Heart right ventricle (tissue), 16 donors: ENCODE results near the gene GATAD2B. TPM values are rescaled to one million over a fixed set of nuclear protein-coding genes. Genes with fewer than 3 reads are reported as not detected.

Experiments
- ATAC-seq, 8 donors: fragments of 200-7000 bp; cut with Tn5 transposase; one replicate each; pipeline ENCODE4 v1.9.1; 2020; ENCODE audit warnings: mild to moderate bottlenecking in 8 of 8, moderate library complexity in 8 of 8, moderate number of reproducible peaks in 1 of 8
- DNase-seq, 2 donors: peaks; one replicate each; pipeline ENCODE4 v3.0.0-alpha.2; 2020
- H3K27ac ChIP-seq, 10 donors: fragments of 200-600 bp; sonication (generic) in 2 of 10; one replicate each; pipeline versions ENCODE4 v1.5.0 to v1.8.0; 2020 to 2022; ENCODE audit warnings: mild to moderate bottlenecking in 3 of 10
- H3K27me3 ChIP-seq, 7 donors: fragments of 200-600 bp; one replicate each; pipeline ENCODE4 v1.8.0; 2021 to 2022; ENCODE audit warnings: mild to moderate bottlenecking in 2 of 7
- H3K36me3 ChIP-seq, 9 donors: fragments of 200-600 bp; sonication (generic) in 1 of 9; one replicate each; pipeline versions ENCODE4 v1.5.0 to v1.8.0; 2020 to 2022; ENCODE audit warnings: mild to moderate bottlenecking in 2 of 9
- H3K4me1 ChIP-seq, 9 donors: fragments of 200-600 bp; sonication (generic) in 1 of 9; one replicate each; pipeline versions ENCODE4 v1.5.0 to v1.8.0; 2020 to 2022; ENCODE audit warnings: mild to moderate bottlenecking in 4 of 9
- H3K4me3 ChIP-seq, 10 donors: fragments of 200-600 bp; sonication (generic) in 2 of 10; one replicate each; pipeline versions ENCODE4 v1.5.0 to v1.8.0; 2020 to 2022; ENCODE audit warnings: mild to moderate bottlenecking in 7 of 10, moderate library complexity in 2 of 10
- H3K9me3 ChIP-seq, 11 donors: fragments of 200-600 bp in 10 of 11; sonication (generic) in 2 of 11; one replicate each; pipeline versions ENCODE4 v1.5.0 to v1.8.0; 2013 to 2022; ENCODE audit warnings: mild to moderate bottlenecking in 2 of 11, control low read depth in 1 of 11, moderate library complexity in 1 of 11
- WGBS, 2 donors: extraction: QIAGEN DNeasy Blood & Tissue Kit; methylation state at CpG; one replicate each; pipeline ENCODE4 v1.1.7; 2013; ENCODE audit warnings: inconsistent platforms in 1 of 2; 5-methylcytosine and 5-hydroxymethylcytosine counted together
- intact Hi-C, 10 donors: fragments of 100-400 bp; cut with DNase I; formaldehyde crosslinking; loops; one replicate each; pipeline versions ENCODE4 v1.11.1 to v1.14.2; 2022
- polyA plus RNA-seq, 2 donors: library from polyadenylated mRNA; stranded (reverse); fragments of 200-250 nt; gene quantifications; one replicate each; pipeline ENCODE4 v1.2.3, GENCODE V29; 2013
- total RNA-seq, 10 donors: library from RNA; stranded (reverse); fragmentation: NEBNext Ultra II Directional in 3 of 10; extraction: Animal tissue kit (Norgen Biotek cat#: 25700) in 3 of 10; gene quantifications; one replicate each; pipeline versions ENCODE4 v1.2.1 to v1.2.4, GENCODE V29; 2021 to 2023
- TF ChIP-seq, protein P1 (sequence below), 9 donors: fragments of 200-600 bp; sonication (generic) in 2 of 9; IDR thresholded peaks; one replicate each; pipeline versions ENCODE4 v1.5.0 to v1.8.0; 2021 to 2022; ENCODE audit warnings: antibody characterized with exemption in 9 of 9, mild to moderate bottlenecking in 5 of 9, moderate library complexity in 1 of 9
- donor health status: Arrhythmogenic right ventricular cardiomyopathy.
- donor health status: ischemic (EF 13 %, LVEDD 7.1; RV severe dilation, severe dysfunction).
- donor health status: healthy with polysubstance abuse.
- donor health status: DM: no; HTN: yes; CAD: no.
- donor health status: DM: no; HTN: no; CAD: no.
- donor health status: ischemic (EF 25% LVEDD 6.9; RV normal size, moderate dysfunction).
- donor health status: ischemic (EF 25% LVEDD 5.7; RV mildly dilated, moderate dysfunction).
- donor health status: healthy.
- donor health status: DM: yes; HTN: yes; CAD: no.
- donor health status: Ischemic cardiomyopathy.
- donor health status: ischemic (EF 35%, LVEDD 5.7; RV mildly dilated, moderate dysfunction).
- donor health status: nonischemic (EF 11% LVEDD 7.7; RV severe dilation, severe dysfunction).
- donor health status: DM: yes; HTN: yes; CAD: no.
- donor health status: PGD.
- donor health status: ischemic (EF 29% LVEDD 5.4; RV normal size, mild dysfunction).
- donor health status: nonischemic (EF 23%, LVEDD 6.1; RV moderate dilation, normal function).

GATAD2B gene
- total and polyA plus RNA-seq, 12 donors: 3.9 to 52.6 (median 41.9) TPM

- no peaks in the 10 kb centered on the region for H3K9me3 ChIP-seq
- H3K4me1 ChIP-seq: peaks cover 0 to 32% (median 13%) of the 10 kb centered on the region in 9 donors
- TF ChIP-seq, protein P1, sequence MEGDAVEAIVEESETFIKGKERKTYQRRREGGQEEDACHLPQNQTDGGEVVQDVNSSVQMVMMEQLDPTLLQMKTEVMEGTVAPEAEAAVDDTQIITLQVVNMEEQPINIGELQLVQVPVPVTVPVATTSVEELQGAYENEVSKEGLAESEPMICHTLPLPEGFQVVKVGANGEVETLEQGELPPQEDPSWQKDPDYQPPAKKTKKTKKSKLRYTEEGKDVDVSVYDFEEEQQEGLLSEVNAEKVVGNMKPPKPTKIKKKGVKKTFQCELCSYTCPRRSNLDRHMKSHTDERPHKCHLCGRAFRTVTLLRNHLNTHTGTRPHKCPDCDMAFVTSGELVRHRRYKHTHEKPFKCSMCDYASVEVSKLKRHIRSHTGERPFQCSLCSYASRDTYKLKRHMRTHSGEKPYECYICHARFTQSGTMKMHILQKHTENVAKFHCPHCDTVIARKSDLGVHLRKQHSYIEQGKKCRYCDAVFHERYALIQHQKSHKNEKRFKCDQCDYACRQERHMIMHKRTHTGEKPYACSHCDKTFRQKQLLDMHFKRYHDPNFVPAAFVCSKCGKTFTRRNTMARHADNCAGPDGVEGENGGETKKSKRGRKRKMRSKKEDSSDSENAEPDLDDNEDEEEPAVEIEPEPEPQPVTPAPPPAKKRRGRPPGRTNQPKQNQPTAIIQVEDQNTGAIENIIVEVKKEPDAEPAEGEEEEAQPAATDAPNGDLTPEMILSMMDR (IDR thresholded peaks at IDR 0.05): no peak
- WGBS, 2 donors: 92 to 94% methylated on average over 3 of the region's 3 CpGs
- no peaks in the 10 kb centered on the region for H3K27me3 ChIP-seq
- no peak for DNase-seq
- H3K4me3 ChIP-seq: no peak overlapping the region
- H3K27ac ChIP-seq: no peak overlapping the region
- ATAC-seq: no peak
- peaks cover 0 to 5% (median 0%) of the 10 kb centered on the region in 9 donors for H3K36me3 ChIP-seq
- intact Hi-C loops: loop anchor here in 1 of 10 donors (2.0 kb wide), 1 partner anchor 21 kb away; no protein-coding TSS in a partner anchor
Measured at GRCh38 chr1:153869486-153869885, 53.3 kb downstream of the GATAD2B start.

DNA sequence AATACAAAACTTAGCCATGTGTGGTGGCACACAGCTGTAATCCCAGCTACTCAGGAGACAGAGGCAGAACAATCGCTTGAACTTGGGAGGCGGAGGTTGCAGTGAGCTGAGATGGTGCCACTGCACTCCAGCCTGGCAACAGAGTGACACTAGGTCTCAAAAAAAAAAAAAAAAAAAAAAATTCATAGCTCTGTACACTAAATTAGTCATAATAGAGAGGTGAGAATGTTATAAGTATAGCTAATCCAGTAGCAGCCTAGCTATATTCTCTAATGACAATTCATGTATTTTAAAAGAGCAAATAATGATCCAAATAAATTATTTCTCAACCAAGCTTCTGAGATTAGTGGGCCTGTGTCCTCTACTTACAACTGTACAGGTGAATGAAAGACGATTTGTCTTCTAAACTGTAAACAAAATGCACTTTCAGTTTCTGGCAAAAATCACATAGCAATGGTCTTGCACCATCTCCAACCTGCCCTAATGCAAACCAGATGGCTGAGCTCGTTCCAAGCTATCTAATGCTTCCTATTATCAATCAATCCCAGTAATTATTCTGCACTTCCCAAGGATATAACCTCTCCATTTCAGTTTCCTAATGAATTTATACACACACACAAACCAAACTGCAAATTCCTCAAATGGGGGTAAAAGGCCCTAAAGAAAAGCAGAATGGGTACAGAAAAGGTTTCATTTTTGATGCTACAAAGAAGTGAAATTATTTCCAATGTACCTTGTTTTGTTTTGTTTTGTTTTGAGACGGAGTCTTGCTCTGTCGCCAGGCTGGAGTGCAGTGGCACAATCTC is 56.5 kb downstream of the GATAD2B start:
- Histone ChIP-seq H3K27me3 (no peaks in the 10 kb centered on the region), H3K4me1 (peaks cover 0 to 14% (median 0%) of the 10 kb centered on the region in 9 donors), H3K36me3 (peaks cover 0 to 8% (median 0%) of the 10 kb centered on the region in 9 donors), H3K9me3 (no peaks in the 10 kb centered on the region), H3K27ac (no peak overlapping the region), H3K4me3 (no peak overlapping the region)
- WGBS, 2 donors: 69 to 73% methylated on average over 6 of the region's 6 CpGs
- ATAC-seq (no peak), DNase-seq (no peak)
- intact Hi-C loops: no loop called here
- TF ChIP-seq, protein P1 (IDR thresholded peaks at IDR 0.05): no peak

DNA sequence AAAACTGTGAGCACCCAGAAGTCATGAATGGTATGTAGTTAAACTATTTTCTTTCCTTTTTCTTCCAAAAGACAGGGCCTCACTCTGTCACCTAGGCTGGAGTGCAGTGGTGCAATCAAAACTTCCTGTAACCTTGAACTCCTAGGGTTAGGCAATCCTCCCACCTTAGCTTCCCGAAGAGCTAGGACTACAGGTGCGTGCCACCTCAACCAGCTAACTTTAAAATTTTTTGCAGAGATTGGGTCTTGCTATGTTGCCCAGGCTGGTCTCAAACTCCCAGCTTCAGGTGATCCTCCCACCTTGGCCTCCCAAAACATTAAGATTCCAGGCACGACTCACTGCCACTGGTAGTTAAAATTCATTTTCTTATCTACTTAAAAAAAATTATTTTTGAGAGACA is 62.5 kb downstream of the GATAD2B start:
- H3K27ac ChIP-seq: no peak overlapping the region
- ATAC-seq (no peak), DNase-seq (no peak)
- peaks cover 0 to 4% (median 0%) of the 10 kb centered on the region in 9 donors for H3K4me1 ChIP-seq
- WGBS, 2 donors: 94 to 97% methylated on average over 3 of the region's 3 CpGs
- H3K4me3 ChIP-seq: no peak overlapping the region
- intact Hi-C loops: no loop called here
- TF ChIP-seq, protein P1 (IDR thresholded peaks at IDR 0.05): no peak
- H3K36me3 ChIP-seq: peaks cover 0 to 22% (median 0%) of the 10 kb centered on the region in 9 donors
- H3K9me3 ChIP-seq: no peaks in the 10 kb centered on the region
- no peaks in the 10 kb centered on the region for H3K27me3 ChIP-seq

- 93 to 96% methylated on average over 2 of the region's 2 CpGs for WGBS, 2 donors
- H3K27ac ChIP-seq: no peak overlapping the region
- H3K9me3 ChIP-seq: no peaks in the 10 kb centered on the region
- peaks cover 0 to 39% (median 0%) of the 10 kb centered on the region in 9 donors for H3K36me3 ChIP-seq
- H3K4me3 ChIP-seq: no peak overlapping the region
- DNase-seq (no peak), ATAC-seq (no peak)
- TF ChIP-seq, protein P1 (IDR thresholded peaks at IDR 0.05): no peak
- no peaks in the 10 kb centered on the region for H3K27me3 ChIP-seq
- intact Hi-C loops: no loop called here
- peaks cover 0 to 11% (median 0%) of the 10 kb centered on the region in 9 donors for H3K4me1 ChIP-seq
Measured at GRCh38 chr1:153857505-153857904, 65.3 kb downstream of the GATAD2B start.
